Endothelial cell of umbilical vein (primary cell): ENCODE results near the gene RNF151. TPM values are rescaled to one million over a fixed set of nuclear protein-coding genes. Genes with fewer than 3 reads are reported as not detected.

ENCODE experiments used
- BruUV-seq: library from RNA; stranded (reverse); fragments of 400-500 nt; replicated peaks from 2 replicates; lab custom pipeline; 2021; lab: Mats Ljungman, UMichigan
- CTCF ChIA-PET: fragments of 300-600, 350-600 bp; sonication (Branson Sonifier 250); formaldehyde crosslinking; loops from one replicate; lab custom pipeline; 2021; ENCODE audit warnings: antibody characterized with exemption, inconsistent platforms; lab: Charles Lee
- POLR2A ChIA-PET: fragments of 300-600, 350-600 bp; sonication (Branson Sonifier 250); formaldehyde crosslinking; loops from one replicate; lab custom pipeline; 2021; ENCODE audit warnings: antibody characterized with exemption, inconsistent platforms; lab: Charles Lee
- DNase-seq: peaks from one replicate; pipeline ENCODE4 v3.0.0-alpha.2; 2011; ENCODE audit warnings: low read depth, low spot score
- FAIRE-seq: peaks from 2 replicates; lab custom pipeline; 2011; peaks lifted over from hg19 to GRCh38; lab: Jason Lieb, UNC
- H2AFZ ChIP-seq: 2 replicates; pipeline ENCODE4 v1.6.0; 2012; ENCODE audit warnings: low read depth, low read length, control low read depth, inconsistent platforms
- H3K27ac ChIP-seq: 2 replicates; pipeline ENCODE4 v1.5.1; 2011; ENCODE audit warnings: low read depth, mild to moderate bottlenecking, control low read depth, low read length, moderate library complexity; ENCODE audit not compliant: insufficient read depth
- H3K27me3 ChIP-seq, 2 experiments: 2 replicates each; pipeline versions ENCODE4 v1.6.0 to v1.6.1; 2011; ENCODE audit warnings: low read length in 2 of 2, mixed read lengths in 1 of 2; ENCODE audit not compliant: control insufficient read depth in 2 of 2, insufficient read depth in 2 of 2
- H3K36me3 ChIP-seq, 2 experiments: 2 replicates in 1 of 2; 3 replicates in 1 of 2; pipeline ENCODE4 v1.5.1; 2011; ENCODE audit warnings: low read length in 2 of 2, mild to moderate bottlenecking in 1 of 2, moderate library complexity in 1 of 2; ENCODE audit not compliant: control insufficient read depth in 2 of 2, insufficient read depth in 2 of 2; ENCODE audit errors: extremely low read depth in 1 of 2
- H3K4me1 ChIP-seq: 3 replicates; pipeline ENCODE4 v1.5.1; 2011; ENCODE audit warnings: mild to moderate bottlenecking, low read length; ENCODE audit not compliant: control insufficient read depth, insufficient read depth; ENCODE audit errors: extremely low read depth
- H3K4me2 ChIP-seq: 2 replicates; pipeline ENCODE4 v1.6.1; 2011; ENCODE audit warnings: low read length, control low read depth, mixed read lengths; ENCODE audit not compliant: insufficient read depth
- H3K4me3 ChIP-seq, 3 experiments: fragments of 200-600 bp in 1 of 3; sonication (generic), shearing (Covaris generic) in 1 of 3; replicated peaks in 1 of 3; 2 replicates each; pipeline ENCODE4 v1.5.1; 2011 to 2016; ENCODE audit warnings: control low read depth in 3 of 3, low read length in 3 of 3, mild to moderate bottlenecking in 2 of 3, inconsistent platforms in 1 of 3, low read depth in 1 of 3, moderate library complexity in 1 of 3; ENCODE audit not compliant: insufficient read depth in 1 of 3
- H3K79me2 ChIP-seq: 2 replicates; pipeline ENCODE4 v1.6.0; 2012; ENCODE audit warnings: low read length, inconsistent platforms; ENCODE audit not compliant: control insufficient read depth, insufficient read depth
- H3K9ac ChIP-seq: replicated peaks from 2 replicates; pipeline ENCODE3; 2011; ENCODE audit warnings: low read length, control low read depth; ENCODE audit not compliant: insufficient read depth; ENCODE audit errors: extremely low read depth
- H3K9me1 ChIP-seq: replicated peaks from 3 replicates; pipeline ENCODE4 v1.6.0; 2011; ENCODE audit warnings: mild to moderate bottlenecking, low read length; ENCODE audit not compliant: control insufficient read depth, insufficient read depth; ENCODE audit errors: extremely low read depth
- H3K9me3 ChIP-seq: replicated peaks from 2 replicates; pipeline ENCODE4 v1.5.1; 2012; ENCODE audit warnings: low read length, inconsistent platforms; ENCODE audit not compliant: control insufficient read depth, insufficient read depth
- H4K20me1 ChIP-seq: replicated peaks from 2 replicates; pipeline ENCODE3; 2011; ENCODE audit warnings: mild to moderate bottlenecking, low read length; ENCODE audit not compliant: control insufficient read depth, insufficient read depth; ENCODE audit errors: extremely low read depth
- EZH2 ChIP-seq: IDR thresholded peaks from 2 replicates; pipeline ENCODE4 v1.6.1; 2012; ENCODE audit warnings: borderline replicate concordance, low read depth, mild to moderate bottlenecking, moderate library complexity, low read length, inconsistent platforms; ENCODE audit not compliant: severe bottlenecking
- FOS ChIP-seq: IDR thresholded peaks from 2 replicates; pipeline ENCODE4 v1.6.1; 2011; ENCODE audit warnings: mild to moderate bottlenecking, low read length, moderate library complexity, borderline replicate concordance; ENCODE audit not compliant: insufficient read depth
- GATA2 ChIP-seq: IDR thresholded peaks from 2 replicates; pipeline ENCODE4 v1.7.0; 2011; ENCODE audit warnings: low read depth, mild to moderate bottlenecking, moderate library complexity, mixed read lengths, low read length; ENCODE audit not compliant: insufficient read length, insufficient read depth
- JUN ChIP-seq: IDR thresholded peaks from 2 replicates; pipeline ENCODE4 v1.6.1; 2011; ENCODE audit warnings: borderline replicate concordance, low read depth; ENCODE audit not compliant: insufficient read length, insufficient read depth
- MAX ChIP-seq: IDR thresholded peaks from 2 replicates; pipeline ENCODE4 v1.6.1; 2011; ENCODE audit not compliant: insufficient read depth, insufficient read length
- MYC ChIP-seq: IDR thresholded peaks from one replicate; pipeline ENCODE4 v1.6.1; 2011; ENCODE audit warnings: mild to moderate bottlenecking, low read depth, low read length
- POLR2A ChIP-seq: IDR thresholded peaks from 2 replicates; pipeline ENCODE4 v1.6.1; 2012; ENCODE audit warnings: low read depth, mild to moderate bottlenecking, control low read depth, low read length
- POLR2AphosphoS5 ChIP-seq: IDR thresholded peaks from 2 replicates; pipeline ENCODE4 v1.6.1; 2012; ENCODE audit warnings: low read depth, mild to moderate bottlenecking, control low read depth, low read length, moderate library complexity; ENCODE audit not compliant: insufficient read depth
- dilution Hi-C: fragments of 300-500 bp; cut with MboI; formaldehyde crosslinking; loops from one replicate; pipeline ENCODE4 v1.15.0; 2019; ENCODE audit warnings: low sequenced_read_pairs; ENCODE audit not compliant: extremely low pct_ligation_motif_present
- intact Hi-C: fragments of 100-400 bp; cut with micrococcal nuclease; formaldehyde crosslinking; loops from one replicate; pipeline ENCODE4 v1.10.0; 2022
- polyA plus RNA-seq, 4 experiments: library from polyadenylated mRNA; depleted of rRNA in 3 of 4; stranded (reverse) in 3 of 4; unstranded in 1 of 4; fragments of >200 nt; gene quantifications; 2 replicates each; pipeline versions ENCODE4 v1.2.1 to v1.2.3, GENCODE V29; 2011 to 2012; ENCODE audit warnings: missing spikeins in 1 of 4
- total RNA-seq: library from RNA; stranded (reverse); gene quantifications from 2 replicates; pipeline ENCODE4 v1.2.3, GENCODE V29; 2021
- TF ChIP-seq, protein P1 (sequence below), 2 donors: IDR thresholded peaks; 1 replicate in 1 of 2; 2 replicates in 1 of 2; pipeline ENCODE4 v1.5.1; 2011; ENCODE audit warnings: low read length in 2 of 2, mild to moderate bottlenecking in 2 of 2, moderate library complexity in 2 of 2, control low read depth in 1 of 2, inconsistent platforms in 1 of 2, low read depth in 1 of 2; ENCODE audit not compliant: insufficient read depth in 1 of 2; ENCODE audit errors: extremely low read depth in 1 of 2

The RNF151 gene
- total and polyA plus RNA-seq, 2 donors (not counting 3 experiments of a cell fraction or from before 2014, with no cell fraction given), result not detected

DNA sequence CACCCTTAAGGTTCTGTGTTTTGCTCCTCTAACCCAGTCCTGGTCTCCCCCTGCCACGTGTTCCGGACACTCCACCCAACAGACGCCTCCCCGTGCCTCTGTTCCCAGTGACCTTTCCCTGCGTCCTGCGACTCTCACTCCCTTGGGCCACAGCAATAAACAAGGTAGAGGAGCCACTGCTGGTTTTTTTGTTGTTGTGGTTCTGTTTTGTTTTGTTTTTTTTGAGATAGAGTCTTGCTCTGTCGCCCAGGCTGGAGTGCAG lies 49.2 kb downstream of the RNF151 start:
- FAIRE-seq, result no peak
- TF ChIP-seq MYC (no peak), EZH2 (no peak), JUN (no peak), POLR2A (no peak), MAX (no peak), GATA2 (no peak), FOS (no peak), POLR2AphosphoS5 (no peak)
- TF ChIP-seq, protein P1, sequence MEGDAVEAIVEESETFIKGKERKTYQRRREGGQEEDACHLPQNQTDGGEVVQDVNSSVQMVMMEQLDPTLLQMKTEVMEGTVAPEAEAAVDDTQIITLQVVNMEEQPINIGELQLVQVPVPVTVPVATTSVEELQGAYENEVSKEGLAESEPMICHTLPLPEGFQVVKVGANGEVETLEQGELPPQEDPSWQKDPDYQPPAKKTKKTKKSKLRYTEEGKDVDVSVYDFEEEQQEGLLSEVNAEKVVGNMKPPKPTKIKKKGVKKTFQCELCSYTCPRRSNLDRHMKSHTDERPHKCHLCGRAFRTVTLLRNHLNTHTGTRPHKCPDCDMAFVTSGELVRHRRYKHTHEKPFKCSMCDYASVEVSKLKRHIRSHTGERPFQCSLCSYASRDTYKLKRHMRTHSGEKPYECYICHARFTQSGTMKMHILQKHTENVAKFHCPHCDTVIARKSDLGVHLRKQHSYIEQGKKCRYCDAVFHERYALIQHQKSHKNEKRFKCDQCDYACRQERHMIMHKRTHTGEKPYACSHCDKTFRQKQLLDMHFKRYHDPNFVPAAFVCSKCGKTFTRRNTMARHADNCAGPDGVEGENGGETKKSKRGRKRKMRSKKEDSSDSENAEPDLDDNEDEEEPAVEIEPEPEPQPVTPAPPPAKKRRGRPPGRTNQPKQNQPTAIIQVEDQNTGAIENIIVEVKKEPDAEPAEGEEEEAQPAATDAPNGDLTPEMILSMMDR (IDR thresholded peaks at IDR 0.05; ENCODE audit: extremely low read depth in 1 of 2, insufficient read depth in 1 of 2, low read depth in 1 of 2, low read length in 2 of 2), result no peak
- Histone ChIP-seq H2AFZ (no peak overlapping the region), H3K4me2 (no peak overlapping the region), H3K4me3 (no peak overlapping the region), H4K20me1 (no peaks in the 10 kb centered on the region), H3K9me1 (no peaks in the 10 kb centered on the region), H3K9me3 (no peaks in the 10 kb centered on the region), H3K36me3 (no peaks in the 10 kb centered on the region), H3K27ac (no peak overlapping the region), H3K27me3 (peaks cover 4 to 11% of the 10 kb centered on the region in 2 experiments), H3K4me1 (peaks cover 6% of the 10 kb centered on the region), H3K9ac (no peak overlapping the region), H3K79me2 (no peaks in the 10 kb centered on the region)
- intact Hi-C loops, result no loop called here
- ChIA-PET POLR2A (no interaction called here), CTCF (interaction anchor here (0.8 to 8.9 kb wide), 9 partner anchors 8 to 131 kb away, joined by 3 to 137 read pairs (median 4); no protein-coding TSS in a partner anchor)
- BruUV-seq, result no TSS peak
- dilution Hi-C loops, result no loop called here
- no peak for DNase-seq
